ENCODE measurements around the gene ADAMTS2. TPM values are rescaled to one million over a fixed set of nuclear protein-coding genes. Genes with fewer than 3 reads are reported as not detected.

Gene ADAMTS2
- total and polyA plus RNA-seq, 2 of the 4 experiments (the other 2 are of a cell fraction), result 19.0 to 58.8 TPM

DNA sequence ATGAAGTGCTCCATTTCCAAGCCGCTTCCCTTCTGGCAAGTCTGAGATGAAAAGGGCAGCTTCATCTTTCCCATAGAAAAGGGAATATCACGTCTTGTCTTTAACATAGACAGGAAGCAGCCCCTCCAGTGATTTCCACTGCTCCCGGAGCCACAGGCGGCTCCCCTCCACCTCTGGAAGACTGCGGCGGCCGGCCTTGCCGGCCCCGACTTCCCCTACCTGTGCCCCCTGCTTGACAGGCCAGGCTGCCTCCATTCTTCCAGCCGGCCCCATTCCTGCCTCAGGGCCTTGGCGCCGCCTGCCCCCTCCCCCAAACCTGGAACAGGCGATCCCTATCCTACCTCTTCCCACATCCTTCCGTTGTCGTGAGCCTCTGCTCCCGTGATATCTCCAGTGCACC lies 143.3 kb downstream of the ADAMTS2 start:
- WGBS, 2 experiments (ENCODE audit: extremely low coverage in 2 of 2, insufficient read length in 1 of 2), result 94% methylated on average over 7 of the region's 16 CpGs; no CpG with 5 or more reads in 1 of the 2 experiments
- Histone ChIP-seq H3K9me1 (ENCODE audit: insufficient read depth, low read length) (no peaks in the 10 kb centered on the region), H3K9ac (ENCODE audit: low read depth, low read length) (no peak overlapping the region), H2AK5ac (ENCODE audit: low read depth, low read length) (no peak overlapping the region), H2AFZ (replicated peaks; ENCODE audit: low read length, poor library complexity) (no peak overlapping the region), H3K14ac (replicated peaks; ENCODE audit: low read depth, low read length) (no peak overlapping the region), H3K18ac (ENCODE audit: low read depth, low read length) (no peak overlapping the region), H4K91ac (ENCODE audit: insufficient read depth, low read depth, low read length) (no peak overlapping the region), H2BK20ac (ENCODE audit: low read depth, low read length) (no peak overlapping the region), H3K4me2 (ENCODE audit: low read depth, low read length) (no peak overlapping the region), H2AK9ac (replicated peaks; ENCODE audit: low read depth, low read length, poor library complexity) (no peak overlapping the region), H2BK120ac (ENCODE audit: low read depth, low read length) (no peak overlapping the region), H3K27me3 (ENCODE audit: control insufficient read depth, insufficient read depth, low read length) (no peaks in the 10 kb centered on the region), H3K4ac (ENCODE audit: low read depth, low read length) (no peak overlapping the region), H3K4me1 (ENCODE audit: control insufficient read depth, insufficient read depth, low read length) (no peaks in the 10 kb centered on the region), H3K4me3 (ENCODE audit: insufficient read depth, low read depth, low read length) (no peak overlapping the region), H4K5ac (ENCODE audit: low read depth, low read length) (no peak overlapping the region), H2BK5ac (ENCODE audit: low read depth, low read length, poor library complexity, severe bottlenecking) (no peak overlapping the region), H3K56ac (ENCODE audit: extremely low read depth, insufficient read depth, low read length) (no peak overlapping the region), H3K79me1 (ENCODE audit: low read depth in 1 of 2, low read length in 2 of 2) (peaks cover 11 to 18% of the 10 kb centered on the region in 2 experiments; a peak in 2 of 4 replicates), H3K23ac (ENCODE audit: low read depth, low read length) (no peak overlapping the region), H3K36me3 (ENCODE audit: control insufficient read depth, insufficient read depth, low read length) (peaks cover 1% of the 10 kb centered on the region; the same call in 1 of the 2 replicates), H2BK15ac (ENCODE audit: low read depth, low read length) (no peak overlapping the region), H4K8ac (ENCODE audit: low read depth in 2 of 2, low read length in 2 of 2) (no peak overlapping the region), H3K27ac (ENCODE audit: insufficient read depth, low read length) (no peak overlapping the region), H4K20me1 (ENCODE audit: insufficient read depth, low read length) (no peaks in the 10 kb centered on the region), H3K9me3 (ENCODE audit: control insufficient read depth, insufficient read depth, low read length) (no peaks in the 10 kb centered on the region)
- ChIA-PET POLR2A (ENCODE audit: unreplicated experiment) (no interaction called here), CTCF (interaction anchor here (0.6 kb wide), 1 partner anchor 13 kb away, joined by 3 read pairs; no protein-coding TSS in a partner anchor)
- in situ Hi-C loops (cut with MboI; ENCODE audit: low sequenced_read_pairs) (no loop called here), intact Hi-C loops (cut with micrococcal nuclease) (no loop called here), dilution Hi-C loops (cut with HindIII; ENCODE audit: low sequenced_read_pairs, unreplicated experiment) (no loop called here)
- DNase-seq (no peak), ATAC-seq (ENCODE audit: low read depth) (no peak)
- TF ChIP-seq MXI1 (IDR thresholded peaks at IDR 0.05; ENCODE audit: borderline replicate concordance, low read depth, low read length), result no peak
- TF ChIP-seq RFX5 (IDR thresholded peaks at IDR 0.05; ENCODE audit: low read depth, low read length), result no peak
- no peak for TF ChIP-seq RCOR1 (IDR thresholded peaks at IDR 0.05; ENCODE audit: insufficient replicate concordance, low read length)
- TF ChIP-seq MAFK (IDR thresholded peaks at IDR 0.05; ENCODE audit: low read depth, low read length), result no peak
- TF ChIP-seq CEBPB (IDR thresholded peaks at IDR 0.05; ENCODE audit: low read depth, low read length), result no peak
- TF ChIP-seq, protein P1, sequence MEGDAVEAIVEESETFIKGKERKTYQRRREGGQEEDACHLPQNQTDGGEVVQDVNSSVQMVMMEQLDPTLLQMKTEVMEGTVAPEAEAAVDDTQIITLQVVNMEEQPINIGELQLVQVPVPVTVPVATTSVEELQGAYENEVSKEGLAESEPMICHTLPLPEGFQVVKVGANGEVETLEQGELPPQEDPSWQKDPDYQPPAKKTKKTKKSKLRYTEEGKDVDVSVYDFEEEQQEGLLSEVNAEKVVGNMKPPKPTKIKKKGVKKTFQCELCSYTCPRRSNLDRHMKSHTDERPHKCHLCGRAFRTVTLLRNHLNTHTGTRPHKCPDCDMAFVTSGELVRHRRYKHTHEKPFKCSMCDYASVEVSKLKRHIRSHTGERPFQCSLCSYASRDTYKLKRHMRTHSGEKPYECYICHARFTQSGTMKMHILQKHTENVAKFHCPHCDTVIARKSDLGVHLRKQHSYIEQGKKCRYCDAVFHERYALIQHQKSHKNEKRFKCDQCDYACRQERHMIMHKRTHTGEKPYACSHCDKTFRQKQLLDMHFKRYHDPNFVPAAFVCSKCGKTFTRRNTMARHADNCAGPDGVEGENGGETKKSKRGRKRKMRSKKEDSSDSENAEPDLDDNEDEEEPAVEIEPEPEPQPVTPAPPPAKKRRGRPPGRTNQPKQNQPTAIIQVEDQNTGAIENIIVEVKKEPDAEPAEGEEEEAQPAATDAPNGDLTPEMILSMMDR (conservative IDR thresholded peaks at IDR 0.05; ENCODE audit: low read depth, low read length), result no peak
- no peak for TF ChIP-seq NFE2L2 (IDR thresholded peaks at IDR 0.05; ENCODE audit: low read depth, low read length)
- no peak for TF ChIP-seq RAD21 (IDR thresholded peaks at IDR 0.05; ENCODE audit: low read length)
- TF ChIP-seq, protein P2, sequence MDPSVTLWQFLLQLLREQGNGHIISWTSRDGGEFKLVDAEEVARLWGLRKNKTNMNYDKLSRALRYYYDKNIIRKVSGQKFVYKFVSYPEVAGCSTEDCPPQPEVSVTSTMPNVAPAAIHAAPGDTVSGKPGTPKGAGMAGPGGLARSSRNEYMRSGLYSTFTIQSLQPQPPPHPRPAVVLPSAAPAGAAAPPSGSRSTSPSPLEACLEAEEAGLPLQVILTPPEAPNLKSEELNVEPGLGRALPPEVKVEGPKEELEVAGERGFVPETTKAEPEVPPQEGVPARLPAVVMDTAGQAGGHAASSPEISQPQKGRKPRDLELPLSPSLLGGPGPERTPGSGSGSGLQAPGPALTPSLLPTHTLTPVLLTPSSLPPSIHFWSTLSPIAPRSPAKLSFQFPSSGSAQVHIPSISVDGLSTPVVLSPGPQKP (IDR thresholded peaks at IDR 0.05; ENCODE audit: borderline replicate concordance, low read depth, low read length), result no peak
- TF ChIP-seq POLR2A (IDR thresholded peaks at IDR 0.05; ENCODE audit: low read depth, low read length), result no peak
- no TSS peak for BruUV-seq (replicated peaks)
